ENCODE results near the gene ACACA.

DNA sequence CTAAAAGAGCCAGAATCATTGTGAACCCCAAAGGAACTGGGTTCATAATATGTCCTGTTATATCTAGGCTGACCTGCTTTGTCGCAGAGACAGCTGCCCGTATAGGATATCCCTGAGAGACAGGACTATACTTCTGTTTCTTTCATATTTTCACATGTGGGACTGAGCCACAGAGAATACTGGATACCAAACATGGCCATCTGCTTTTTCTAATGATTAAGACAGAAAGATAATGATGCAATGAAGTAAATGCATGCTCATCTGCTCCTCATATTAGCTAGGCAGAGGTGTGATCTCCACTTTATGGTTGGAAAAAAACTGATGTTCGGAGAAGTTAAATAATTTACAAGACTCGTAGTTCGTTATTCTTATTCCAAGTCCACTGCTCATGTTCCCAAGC lies 297.5 kb downstream of the ACACA start:
- TF ChIP-seq POLR2A (IDR thresholded peaks at IDR 0.05; ENCODE audit: low read depth, low read length) (no peak), POLR2AphosphoS5 (IDR thresholded peaks at IDR 0.05; ENCODE audit: low read depth, low read length) (no peak), TAF1 (IDR thresholded peaks at IDR 0.05; ENCODE audit: borderline replicate concordance, low read depth, low read length) (no peak)

All from GM12892 (cell line).